ENCODE results near the gene MUC22.
"Not testable (repeated sequence)": the region's sequence is repeated elsewhere in the genome, so short reads cannot be mapped to it uniquely, and the experiment has no call there.

The MUC22 gene

GRCh38 chr6:30991891-30992290 is 18.4 kb upstream of the MUC22 start:
- no peak overlapping the region for H3K27ac ChIP-seq (ENCODE audit: insufficient read depth, low read depth, low read length, poor library complexity, severe bottlenecking)
- no peaks in the 10 kb centered on the region for H3K36me3 ChIP-seq (ENCODE audit: control insufficient read depth, insufficient read depth, low read length)
- peaks cover 5% of the 10 kb centered on the region for H3K4me1 ChIP-seq (ENCODE audit: control insufficient read depth, insufficient read depth, low read length)
- no peaks in the 10 kb centered on the region for H3K27me3 ChIP-seq (ENCODE audit: control insufficient read depth, insufficient read depth, low read length, poor library complexity, severe bottlenecking)
- no peak overlapping the region for H3K4me3 ChIP-seq (ENCODE audit: insufficient read depth, low read depth, low read length)
- no peaks in the 10 kb centered on the region for H3K9me3 ChIP-seq (ENCODE audit: control insufficient read depth, low read length)
- 73 to 92% methylated on average over 2 of the region's 2 CpGs for WGBS, 2 experiments

- Histone ChIP-seq H3K4me1 (ENCODE audit: control insufficient read depth, insufficient read depth, low read length) (no peaks in the 10 kb centered on the region), H3K27me3 (ENCODE audit: control insufficient read depth, insufficient read depth, low read length, poor library complexity, severe bottlenecking) (no peaks in the 10 kb centered on the region), H3K36me3 (ENCODE audit: control insufficient read depth, insufficient read depth, low read length) (no peaks in the 10 kb centered on the region), H3K4me3 (ENCODE audit: insufficient read depth, low read depth, low read length) (no peak overlapping the region), H3K27ac (ENCODE audit: insufficient read depth, low read depth, low read length, poor library complexity, severe bottlenecking) (no peak overlapping the region), H3K9me3 (ENCODE audit: control insufficient read depth, low read length) (no peaks in the 10 kb centered on the region)
- WGBS, 2 experiments, result 89 to 91% methylated on average over 2 of the region's 2 CpGs
Measured at GRCh38 chr6:30997301-30997700, 13.0 kb upstream of the MUC22 start.

DNA sequence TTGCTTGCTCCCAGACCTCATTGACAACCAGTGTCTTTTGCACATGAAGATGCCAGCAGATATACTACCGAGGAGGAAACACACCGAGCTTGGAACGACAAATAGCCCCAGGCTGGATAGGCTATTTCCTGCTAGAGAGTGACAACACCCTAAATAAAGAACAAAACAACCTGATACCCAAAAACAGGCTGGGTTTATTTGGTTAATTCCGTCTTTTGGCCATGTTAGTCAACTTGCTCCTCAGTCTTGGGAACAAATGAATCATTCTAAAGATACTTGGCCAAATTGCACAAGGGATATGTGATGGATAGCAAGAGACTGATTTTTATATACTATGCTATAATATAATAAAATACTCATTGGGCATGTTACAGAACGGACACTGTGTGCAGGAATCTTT is 11.5 kb upstream of the MUC22 start:
- 85 to 89% methylated on average over 5 of the region's 5 CpGs for WGBS, 2 experiments
- H3K27ac ChIP-seq (ENCODE audit: insufficient read depth, low read depth, low read length, poor library complexity, severe bottlenecking), result no peak overlapping the region

DNA sequence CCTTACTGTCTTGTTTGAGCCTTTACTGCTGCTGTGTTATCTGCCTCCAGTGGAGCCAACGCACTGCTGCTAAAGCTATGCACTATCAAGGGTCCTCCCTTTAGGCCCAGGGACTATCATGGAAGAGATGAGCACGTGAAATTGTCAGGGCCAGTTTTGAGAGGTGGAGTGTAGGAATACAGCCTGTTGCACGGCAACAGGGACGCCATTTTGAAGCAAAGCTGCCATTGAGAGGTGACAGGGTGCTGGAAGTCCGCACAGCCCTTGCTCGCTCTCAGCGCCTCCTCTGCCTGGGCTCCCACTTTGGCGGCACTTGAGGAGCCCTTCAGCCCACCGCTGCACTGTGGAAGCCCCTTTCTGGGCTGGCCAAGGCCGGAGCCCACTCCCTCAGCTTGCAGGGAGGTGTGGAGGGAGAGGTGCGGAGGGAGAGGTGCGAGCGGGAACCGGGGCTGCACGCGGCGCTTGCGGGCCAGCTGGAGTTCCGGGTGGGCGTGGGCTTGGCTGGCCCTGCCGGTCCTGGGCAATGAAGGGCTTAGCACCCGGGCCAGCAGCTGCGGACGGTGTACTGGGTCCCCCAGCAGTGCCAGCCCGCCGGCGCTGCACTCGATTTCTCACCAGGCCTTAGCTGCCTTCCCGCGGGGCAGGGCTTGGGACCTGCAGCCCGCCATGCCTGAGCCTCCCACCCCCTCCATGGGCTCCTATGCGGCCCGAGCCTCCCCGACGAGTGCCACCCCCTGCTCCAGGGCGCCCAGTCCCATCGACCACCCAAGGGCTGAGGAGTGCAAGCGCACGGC is 10.0 kb upstream of the MUC22 start:
- H3K4me1 ChIP-seq (ENCODE audit: control insufficient read depth, insufficient read depth, low read length); H3K27ac ChIP-seq (ENCODE audit: insufficient read depth, low read depth, low read length, poor library complexity, severe bottlenecking); H3K9me3 ChIP-seq (ENCODE audit: control insufficient read depth, low read length); H3K4me3 ChIP-seq (ENCODE audit: insufficient read depth, low read depth, low read length); H3K36me3 ChIP-seq (ENCODE audit: control insufficient read depth, insufficient read depth, low read length); H3K27me3 ChIP-seq (ENCODE audit: control insufficient read depth, insufficient read depth, low read length, poor library complexity, severe bottlenecking): not testable (repeated sequence)
- WGBS, 2 experiments, result 94 to 98% methylated on average over 39 of the region's 39 CpGs

More for the DNA sequence above, 11.5 kb upstream of the MUC22 start:
- H3K36me3 ChIP-seq (ENCODE audit: control insufficient read depth, insufficient read depth, low read length), result no peaks in the 10 kb centered on the region
- no peaks in the 10 kb centered on the region for H3K27me3 ChIP-seq (ENCODE audit: control insufficient read depth, insufficient read depth, low read length, poor library complexity, severe bottlenecking)
- H3K4me1 ChIP-seq (ENCODE audit: control insufficient read depth, insufficient read depth, low read length), result no peaks in the 10 kb centered on the region
- H3K9me3 ChIP-seq (ENCODE audit: control insufficient read depth, low read length), result no peaks in the 10 kb centered on the region
- no peak overlapping the region for H3K4me3 ChIP-seq (ENCODE audit: insufficient read depth, low read depth, low read length)

- WGBS, 2 experiments, result 93 to 95% methylated on average over 13 of the region's 13 CpGs
- Histone ChIP-seq H3K36me3 (ENCODE audit: control insufficient read depth, insufficient read depth, low read length) (no peaks in the 10 kb centered on the region), H3K9me3 (ENCODE audit: control insufficient read depth, low read length) (no peaks in the 10 kb centered on the region), H3K27me3 (ENCODE audit: control insufficient read depth, insufficient read depth, low read length, poor library complexity, severe bottlenecking) (no peaks in the 10 kb centered on the region), H3K4me1 (ENCODE audit: control insufficient read depth, insufficient read depth, low read length) (no peaks in the 10 kb centered on the region), H3K4me3 (ENCODE audit: insufficient read depth, low read depth, low read length) (no peak overlapping the region), H3K27ac (ENCODE audit: insufficient read depth, low read depth, low read length, poor library complexity, severe bottlenecking) (no peak overlapping the region)
Measured at GRCh38 chr6:31001281-31001888, 8.9 kb upstream of the MUC22 start.

GRCh38 chr6:31002471-31002870 is 7.8 kb upstream of the MUC22 start:
- 91 to 92% methylated on average over 2 of the region's 2 CpGs for WGBS, 2 experiments
- no peaks in the 10 kb centered on the region for H3K27me3 ChIP-seq (ENCODE audit: control insufficient read depth, insufficient read depth, low read length, poor library complexity, severe bottlenecking)
- H3K9me3 ChIP-seq (ENCODE audit: control insufficient read depth, low read length), result no peaks in the 10 kb centered on the region
- H3K4me1 ChIP-seq (ENCODE audit: control insufficient read depth, insufficient read depth, low read length), result no peaks in the 10 kb centered on the region
- no peak overlapping the region for H3K27ac ChIP-seq (ENCODE audit: insufficient read depth, low read depth, low read length, poor library complexity, severe bottlenecking)
- H3K36me3 ChIP-seq (ENCODE audit: control insufficient read depth, insufficient read depth, low read length), result no peaks in the 10 kb centered on the region
- no peak overlapping the region for H3K4me3 ChIP-seq (ENCODE audit: insufficient read depth, low read depth, low read length)

GRCh38 chr6:31004794-31005193 is 5.5 kb upstream of the MUC22 start:
- Histone ChIP-seq H3K27me3 (ENCODE audit: control insufficient read depth, insufficient read depth, low read length, poor library complexity, severe bottlenecking) (no peaks in the 10 kb centered on the region), H3K4me3 (ENCODE audit: insufficient read depth, low read depth, low read length) (no peak overlapping the region), H3K4me1 (ENCODE audit: control insufficient read depth, insufficient read depth, low read length) (no peaks in the 10 kb centered on the region), H3K9me3 (ENCODE audit: control insufficient read depth, low read length) (no peaks in the 10 kb centered on the region), H3K27ac (ENCODE audit: insufficient read depth, low read depth, low read length, poor library complexity, severe bottlenecking) (no peak overlapping the region), H3K36me3 (ENCODE audit: control insufficient read depth, insufficient read depth, low read length) (no peaks in the 10 kb centered on the region)
- WGBS, 2 experiments, result 85 to 100% methylated on average over 2 to 3 of the region's 4 CpGs

DNA sequence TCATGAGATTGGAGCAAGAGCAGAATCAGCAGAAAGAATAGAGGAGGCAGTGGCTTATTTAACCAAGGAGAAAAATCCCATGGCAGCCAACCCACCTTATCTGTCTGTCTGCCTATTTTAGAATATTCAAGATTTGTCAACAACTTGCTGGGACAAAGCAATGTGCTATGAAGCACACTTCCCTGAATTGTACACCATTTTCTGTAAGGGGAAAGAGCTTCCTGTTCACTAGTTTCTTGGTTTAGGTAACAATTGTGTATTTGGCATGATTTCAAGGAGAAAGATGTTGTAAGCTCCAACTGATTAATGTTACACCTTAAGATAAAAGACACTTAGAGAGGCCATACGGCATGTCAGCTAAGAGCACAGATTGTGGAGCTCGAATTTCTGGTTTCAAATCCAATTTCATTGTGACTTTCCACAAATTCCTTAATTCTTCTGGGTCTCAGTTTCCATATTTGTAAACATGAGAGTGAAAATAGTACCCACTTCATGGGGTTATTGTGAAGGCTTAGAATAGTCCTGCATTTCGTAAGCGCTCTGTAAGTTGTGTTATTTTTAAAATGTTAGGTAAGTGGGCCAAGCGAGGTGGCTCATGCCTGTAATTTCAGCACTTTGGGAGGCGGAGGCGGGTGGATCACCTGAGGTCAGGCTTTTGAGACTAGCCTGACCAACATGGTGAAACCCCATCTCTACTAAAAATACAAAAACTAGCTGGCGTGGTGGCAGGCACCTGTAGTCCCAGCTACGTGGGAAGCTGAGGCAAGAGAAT is 4.8 kb upstream of the MUC22 start:
- Histone ChIP-seq H3K4me1 (ENCODE audit: control insufficient read depth, insufficient read depth, low read length) (no peaks in the 10 kb centered on the region), H3K27ac (ENCODE audit: insufficient read depth, low read depth, low read length, poor library complexity, severe bottlenecking) (no peak overlapping the region), H3K9me3 (ENCODE audit: control insufficient read depth, low read length) (no peaks in the 10 kb centered on the region), H3K4me3 (ENCODE audit: insufficient read depth, low read depth, low read length) (no peak overlapping the region), H3K36me3 (ENCODE audit: control insufficient read depth, insufficient read depth, low read length) (no peaks in the 10 kb centered on the region), H3K27me3 (ENCODE audit: control insufficient read depth, insufficient read depth, low read length, poor library complexity, severe bottlenecking) (no peaks in the 10 kb centered on the region)
- WGBS, 2 experiments, result 94 to 95% methylated on average over 9 of the region's 9 CpGs

- H3K27me3 ChIP-seq (ENCODE audit: control insufficient read depth, insufficient read depth, low read length, poor library complexity, severe bottlenecking), result no peaks in the 10 kb centered on the region
- no peaks in the 10 kb centered on the region for H3K4me1 ChIP-seq (ENCODE audit: control insufficient read depth, insufficient read depth, low read length)
- 93 to 96% methylated on average over 8 of the region's 8 CpGs for WGBS, 2 experiments
- no peaks in the 10 kb centered on the region for H3K9me3 ChIP-seq (ENCODE audit: control insufficient read depth, low read length)
- H3K4me3 ChIP-seq (ENCODE audit: insufficient read depth, low read depth, low read length), result no peak overlapping the region
- no peak overlapping the region for H3K27ac ChIP-seq (ENCODE audit: insufficient read depth, low read depth, low read length, poor library complexity, severe bottlenecking)
- H3K36me3 ChIP-seq (ENCODE audit: control insufficient read depth, insufficient read depth, low read length), result no peaks in the 10 kb centered on the region
Measured at GRCh38 chr6:31007694-31008093, 2.6 kb upstream of the MUC22 start.

DNA sequence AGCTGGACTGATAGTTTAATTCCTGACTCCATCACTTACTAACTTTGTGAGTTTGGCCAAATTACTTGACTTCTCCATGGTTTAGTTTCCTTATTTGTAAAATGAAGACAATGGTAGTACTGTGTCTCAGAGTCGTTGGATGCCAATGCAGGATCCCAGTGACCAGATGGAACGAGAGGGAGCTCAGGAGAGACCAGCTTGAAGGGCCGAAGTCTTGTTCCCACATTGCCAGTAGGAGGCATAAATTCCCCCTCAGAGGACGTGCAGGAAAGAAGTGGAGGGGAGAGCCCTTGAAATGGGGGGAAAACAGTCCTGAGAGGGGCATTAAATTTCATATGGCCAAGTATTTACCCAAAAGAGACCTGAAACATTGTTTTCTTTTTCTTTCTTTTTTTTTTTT is 2.1 kb upstream of the MUC22 start:
- Histone ChIP-seq H3K27me3 (ENCODE audit: control insufficient read depth, insufficient read depth, low read length, poor library complexity, severe bottlenecking) (no peaks in the 10 kb centered on the region), H3K4me3 (ENCODE audit: insufficient read depth, low read depth, low read length) (no peak overlapping the region), H3K36me3 (ENCODE audit: control insufficient read depth, insufficient read depth, low read length) (no peaks in the 10 kb centered on the region), H3K27ac (ENCODE audit: insufficient read depth, low read depth, low read length, poor library complexity, severe bottlenecking) (no peak overlapping the region), H3K4me1 (ENCODE audit: control insufficient read depth, insufficient read depth, low read length) (no peaks in the 10 kb centered on the region), H3K9me3 (ENCODE audit: control insufficient read depth, low read length) (no peaks in the 10 kb centered on the region)
- 66 to 71% methylated on average over 4 of the region's 4 CpGs for WGBS, 2 experiments

Data from ectodermal cell (in vitro differentiated cells).